Measurements from ENCODE around the gene FHAD1.

FHAD1 gene

GRCh38 chr1:15310544-15310943 lies 63.5 kb downstream of the FHAD1 start:
- H3K4me3 ChIP-seq (replicated peaks; ENCODE audit: low read depth, low read length) = no peak overlapping the region
- no peak for TF ChIP-seq CTCF (IDR thresholded peaks at IDR 0.05; ENCODE audit: low read length, missing control alignments)
- no peak for DNase-seq (ENCODE audit: low read depth)

GRCh38 chr1:15311122-15311822 lies 64.2 kb downstream of the FHAD1 start:
- DNase-seq (ENCODE audit: low read depth) = no peak
- TF ChIP-seq CTCF (IDR thresholded peaks at IDR 0.05; ENCODE audit: low read length, missing control alignments) = no peak
- H3K4me3 ChIP-seq (replicated peaks; ENCODE audit: low read depth, low read length) = no peak overlapping the region

- H3K4me3 ChIP-seq (replicated peaks; ENCODE audit: low read depth, low read length) = no peak overlapping the region
- TF ChIP-seq CTCF (IDR thresholded peaks at IDR 0.05; ENCODE audit: low read length, missing control alignments) = no peak
- DNase-seq (ENCODE audit: low read depth) = no peak
Measured at GRCh38 chr1:15311880-15312279, 64.9 kb downstream of the FHAD1 start.

- no peak overlapping the region for H3K4me3 ChIP-seq (replicated peaks; ENCODE audit: low read depth, low read length)
- no peak for DNase-seq (ENCODE audit: low read depth)
- no peak for TF ChIP-seq CTCF (IDR thresholded peaks at IDR 0.05; ENCODE audit: low read length, missing control alignments)
Measured at GRCh38 chr1:15312626-15313411, 65.8 kb downstream of the FHAD1 start.

- DNase-seq (ENCODE audit: low read depth) = no peak
- TF ChIP-seq CTCF (IDR thresholded peaks at IDR 0.05; ENCODE audit: low read length, missing control alignments) = no peak
- H3K4me3 ChIP-seq (replicated peaks; ENCODE audit: low read depth, low read length) = no peak overlapping the region
Measured at GRCh38 chr1:15314328-15315281, 67.6 kb downstream of the FHAD1 start.

GRCh38 chr1:15315815-15316214 lies 68.8 kb downstream of the FHAD1 start:
- H3K4me3 ChIP-seq (replicated peaks; ENCODE audit: low read depth, low read length) = no peak overlapping the region
- TF ChIP-seq CTCF (IDR thresholded peaks at IDR 0.05; ENCODE audit: low read length, missing control alignments) = no peak
- DNase-seq (ENCODE audit: low read depth) = no peak
